ENCODE data around the gene PAX5. TPM values are rescaled to one million over a fixed set of nuclear protein-coding genes. Genes with fewer than 3 reads are reported as not detected.

Gene PAX5
- total RNA-seq, 1 donor from 2014 or later = 0.25 TPM

DNA sequence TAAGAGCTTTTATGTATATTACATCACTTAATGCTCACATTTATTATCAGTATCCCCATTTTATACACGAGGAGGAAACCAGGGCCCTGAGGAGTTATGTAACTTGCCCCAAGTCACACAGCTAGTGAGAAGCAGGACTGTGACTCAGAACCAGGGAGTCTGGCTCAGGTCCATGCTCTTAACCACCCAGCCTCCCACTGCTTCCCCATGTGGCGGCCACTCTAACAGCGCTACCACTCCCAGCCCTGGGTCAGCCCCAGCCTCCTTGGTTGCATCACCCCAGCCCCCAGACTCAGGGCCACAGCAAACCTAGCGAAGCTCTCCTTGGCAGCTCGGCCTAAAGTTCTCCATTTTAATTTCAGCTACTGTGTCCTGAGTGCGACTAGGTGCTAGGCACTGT, 159.1 kb downstream of the PAX5 start:
- no peak overlapping the region for H3K4me3 ChIP-seq
- H3K27ac ChIP-seq = no peak overlapping the region
- TF ChIP-seq, protein P1, sequence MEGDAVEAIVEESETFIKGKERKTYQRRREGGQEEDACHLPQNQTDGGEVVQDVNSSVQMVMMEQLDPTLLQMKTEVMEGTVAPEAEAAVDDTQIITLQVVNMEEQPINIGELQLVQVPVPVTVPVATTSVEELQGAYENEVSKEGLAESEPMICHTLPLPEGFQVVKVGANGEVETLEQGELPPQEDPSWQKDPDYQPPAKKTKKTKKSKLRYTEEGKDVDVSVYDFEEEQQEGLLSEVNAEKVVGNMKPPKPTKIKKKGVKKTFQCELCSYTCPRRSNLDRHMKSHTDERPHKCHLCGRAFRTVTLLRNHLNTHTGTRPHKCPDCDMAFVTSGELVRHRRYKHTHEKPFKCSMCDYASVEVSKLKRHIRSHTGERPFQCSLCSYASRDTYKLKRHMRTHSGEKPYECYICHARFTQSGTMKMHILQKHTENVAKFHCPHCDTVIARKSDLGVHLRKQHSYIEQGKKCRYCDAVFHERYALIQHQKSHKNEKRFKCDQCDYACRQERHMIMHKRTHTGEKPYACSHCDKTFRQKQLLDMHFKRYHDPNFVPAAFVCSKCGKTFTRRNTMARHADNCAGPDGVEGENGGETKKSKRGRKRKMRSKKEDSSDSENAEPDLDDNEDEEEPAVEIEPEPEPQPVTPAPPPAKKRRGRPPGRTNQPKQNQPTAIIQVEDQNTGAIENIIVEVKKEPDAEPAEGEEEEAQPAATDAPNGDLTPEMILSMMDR (IDR thresholded peaks at IDR 0.05) = no peak
- no peak for TF ChIP-seq POLR2AphosphoS5 (IDR thresholded peaks at IDR 0.05; ENCODE audit: insufficient read depth in 1 of 2, low read depth in 1 of 2)
- TF ChIP-seq POLR2A (IDR thresholded peaks at IDR 0.05) = no peak
- no peaks in the 10 kb centered on the region for H3K4me1 ChIP-seq
- intact Hi-C loops (cut with DNase I) = no loop called here
- DNase-seq (ENCODE audit: extremely low spot score in 2 of 2) = no peak
- H3K36me3 ChIP-seq = no peaks in the 10 kb centered on the region
- no peaks in the 10 kb centered on the region for H3K27me3 ChIP-seq
- H3K9me3 ChIP-seq = no peaks in the 10 kb centered on the region

DNA sequence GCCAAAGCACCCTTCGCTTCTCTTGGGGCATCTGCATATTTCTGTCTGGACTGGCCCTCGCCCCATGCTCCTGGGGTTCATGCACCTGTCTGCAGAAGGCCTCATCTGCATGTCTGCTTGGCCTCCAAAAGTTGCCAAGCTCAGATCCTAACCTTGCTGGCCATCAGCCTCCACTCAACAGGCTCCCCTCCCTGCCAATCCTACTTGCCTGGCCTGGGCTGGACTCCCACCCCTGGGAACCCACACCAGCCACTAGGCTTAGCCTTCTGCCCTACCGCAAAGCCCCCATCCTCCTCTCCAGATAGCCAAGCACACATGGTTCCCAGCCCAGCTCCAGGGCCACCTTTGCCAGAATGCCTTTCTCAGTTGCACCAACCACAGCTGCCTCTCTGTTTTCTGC, 159.8 kb downstream of the PAX5 start:
- intact Hi-C loops (cut with DNase I) = no loop called here
- DNase-seq (ENCODE audit: extremely low spot score in 2 of 2) = no peak
- Histone ChIP-seq H3K36me3 (no peaks in the 10 kb centered on the region), H3K4me3 (no peak overlapping the region), H3K9me3 (no peaks in the 10 kb centered on the region), H3K27me3 (no peaks in the 10 kb centered on the region), H3K27ac (no peak overlapping the region), H3K4me1 (no peaks in the 10 kb centered on the region)
- TF ChIP-seq POLR2A (IDR thresholded peaks at IDR 0.05) (no peak), POLR2AphosphoS5 (IDR thresholded peaks at IDR 0.05; ENCODE audit: insufficient read depth in 1 of 2, low read depth in 1 of 2) (no peak)
- TF ChIP-seq, protein P1 (IDR thresholded peaks at IDR 0.05) = no peak

DNA sequence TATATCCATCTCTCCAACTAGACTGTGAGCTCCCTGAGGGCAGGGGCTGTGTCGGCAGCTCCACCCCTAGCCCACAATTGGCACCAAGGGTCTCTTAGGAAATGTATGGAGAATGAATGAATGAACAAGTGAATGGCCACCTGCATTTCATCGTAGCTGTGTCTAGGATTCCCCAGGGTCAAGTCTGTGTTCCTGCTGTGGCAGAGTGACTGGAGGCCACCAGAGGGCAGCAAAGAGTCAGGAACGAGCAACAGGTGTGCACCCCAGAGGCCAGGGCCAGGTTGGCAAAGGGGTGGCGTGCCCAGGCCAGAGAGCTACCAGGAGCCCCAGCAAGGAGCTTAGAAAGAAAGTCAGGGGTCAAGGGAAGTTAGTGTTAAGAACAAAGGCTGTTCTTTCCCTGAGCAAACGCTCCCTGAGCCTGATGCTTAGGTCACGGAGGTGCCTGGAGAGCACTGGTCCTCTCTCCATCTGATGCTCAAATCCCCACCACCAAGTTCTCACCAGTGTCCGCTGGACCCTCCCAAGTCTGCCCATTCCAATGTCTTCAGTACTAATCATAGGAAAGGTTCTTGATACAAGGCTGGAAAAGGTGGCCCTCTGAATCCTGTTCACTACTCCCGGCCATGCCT, 160.7 kb downstream of the PAX5 start:
- Histone ChIP-seq H3K9me3 (no peaks in the 10 kb centered on the region), H3K27ac (no peak overlapping the region), H3K4me1 (no peaks in the 10 kb centered on the region), H3K36me3 (no peaks in the 10 kb centered on the region), H3K27me3 (no peaks in the 10 kb centered on the region), H3K4me3 (no peak overlapping the region)
- TF ChIP-seq, protein P1 (IDR thresholded peaks at IDR 0.05) = peak in 2 of 3 experiments; percentile 65 to 66
- TF ChIP-seq POLR2A (IDR thresholded peaks at IDR 0.05) (no peak), POLR2AphosphoS5 (IDR thresholded peaks at IDR 0.05; ENCODE audit: insufficient read depth in 1 of 2, low read depth in 1 of 2) (no peak)
- intact Hi-C loops (cut with DNase I) = no loop called here
- DNase-seq (ENCODE audit: extremely low spot score in 2 of 2) = no peak

DNA sequence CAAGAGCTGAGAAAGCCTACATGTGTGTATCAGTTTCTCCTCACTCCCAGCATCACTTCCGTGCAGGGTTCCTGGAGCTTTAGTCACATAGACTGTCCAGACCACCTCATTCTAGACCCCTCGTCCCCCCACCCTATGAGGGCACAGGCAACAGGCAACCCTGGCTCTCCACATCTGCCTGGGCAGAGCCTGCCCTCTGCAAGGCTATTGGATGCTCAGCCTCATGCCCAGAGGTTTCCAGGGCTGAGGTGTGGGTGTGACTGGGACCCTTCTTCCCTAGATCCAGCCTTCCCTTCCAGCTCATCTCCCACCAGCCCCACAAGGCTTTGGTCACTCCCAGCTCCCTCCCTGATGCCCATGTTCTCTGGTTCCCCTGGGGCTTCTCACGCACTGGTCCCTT, 161.4 kb downstream of the PAX5 start:
- H3K4me3 ChIP-seq = no peak overlapping the region
- no peaks in the 10 kb centered on the region for H3K27me3 ChIP-seq
- H3K9me3 ChIP-seq = no peaks in the 10 kb centered on the region
- intact Hi-C loops (cut with DNase I) = no loop called here
- no peak for TF ChIP-seq POLR2A (IDR thresholded peaks at IDR 0.05)
- TF ChIP-seq POLR2AphosphoS5 (IDR thresholded peaks at IDR 0.05; ENCODE audit: insufficient read depth in 1 of 2, low read depth in 1 of 2) = no peak
- TF ChIP-seq, protein P1 (IDR thresholded peaks at IDR 0.05) = no peak
- no peak for DNase-seq (ENCODE audit: extremely low spot score in 2 of 2)
- no peaks in the 10 kb centered on the region for H3K4me1 ChIP-seq
- no peaks in the 10 kb centered on the region for H3K36me3 ChIP-seq
- H3K27ac ChIP-seq = no peak overlapping the region

DNA sequence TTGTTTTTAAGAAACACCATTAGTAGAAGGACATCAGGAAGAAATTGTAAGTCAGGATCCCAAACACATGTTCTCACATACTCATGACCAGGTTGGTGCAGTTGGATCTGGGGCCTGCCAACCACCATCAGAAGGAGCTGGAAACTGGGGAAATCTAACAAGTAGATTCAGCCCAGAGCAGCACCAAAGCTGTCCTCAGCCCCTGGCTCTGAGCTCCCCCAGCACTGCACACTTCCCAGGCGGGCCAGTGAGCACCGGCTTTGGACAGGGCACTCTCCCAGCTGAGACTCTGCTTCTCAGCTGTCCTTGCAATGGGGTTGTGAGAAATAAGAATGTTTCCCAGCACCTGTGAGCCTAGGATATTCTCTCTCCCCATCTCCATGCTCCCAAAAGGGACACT, 162.5 kb downstream of the PAX5 start:
- Histone ChIP-seq H3K4me1 (no peaks in the 10 kb centered on the region), H3K27ac (no peak overlapping the region), H3K36me3 (no peaks in the 10 kb centered on the region), H3K9me3 (no peaks in the 10 kb centered on the region), H3K27me3 (no peaks in the 10 kb centered on the region), H3K4me3 (no peak overlapping the region)
- TF ChIP-seq, protein P1 (IDR thresholded peaks at IDR 0.05) = no peak
- TF ChIP-seq POLR2AphosphoS5 (IDR thresholded peaks at IDR 0.05; ENCODE audit: insufficient read depth in 1 of 2, low read depth in 1 of 2) = no peak
- no peak for TF ChIP-seq POLR2A (IDR thresholded peaks at IDR 0.05)
- no peak for DNase-seq (ENCODE audit: extremely low spot score in 2 of 2)
- intact Hi-C loops (cut with DNase I) = no loop called here
